Measurements from ENCODE around the gene SCN4A.
"Not testable (repeated sequence)": the region's sequence is repeated elsewhere in the genome, so short reads cannot be mapped to it uniquely, and the experiment has no call there.

Gene SCN4A

DNA sequence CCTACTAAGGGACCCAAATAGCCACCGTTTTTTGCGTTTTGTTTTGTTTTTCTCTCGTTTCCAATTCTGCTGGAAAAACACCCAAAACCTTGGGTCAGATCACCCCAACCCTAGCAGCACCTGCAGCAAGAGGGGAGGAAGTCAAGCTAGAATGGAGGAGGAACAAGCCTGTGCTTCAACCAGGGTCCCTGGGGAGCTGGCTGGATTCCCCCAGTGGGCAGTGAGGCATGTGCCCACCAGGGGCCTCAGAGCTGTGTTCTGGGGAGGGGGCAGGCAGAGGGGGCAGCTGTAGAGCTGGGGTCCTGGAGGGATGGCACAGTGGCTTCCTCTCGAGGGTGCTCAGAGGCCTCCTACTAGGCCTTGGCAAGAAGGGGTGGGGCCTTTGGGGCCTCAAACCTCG is 47.1 kb downstream of the SCN4A start:
- no peaks in the 10 kb centered on the region for H3K4me1 ChIP-seq (ENCODE audit: insufficient read depth, low read length)
- H3K27me3 ChIP-seq (ENCODE audit: insufficient read depth, low read length, poor library complexity), result no peaks in the 10 kb centered on the region

DNA sequence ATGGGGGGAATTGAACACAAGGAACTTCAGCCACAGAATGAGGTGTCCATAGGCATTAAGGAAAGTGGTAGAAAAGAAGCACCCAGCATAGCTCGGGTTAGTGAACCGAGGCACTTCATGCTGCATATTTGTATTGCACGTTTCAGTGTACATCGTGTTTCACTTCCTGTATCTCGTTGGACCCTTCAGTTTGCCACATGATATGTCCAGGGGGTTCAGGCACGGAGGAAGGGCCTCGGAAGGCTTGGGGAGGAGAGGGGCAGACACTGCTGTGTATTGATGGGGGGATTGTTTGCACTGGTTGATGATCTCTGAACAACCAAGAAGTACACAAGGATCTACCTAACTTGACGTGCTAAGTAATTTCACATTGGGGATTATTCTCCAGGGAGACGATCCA is 50.3 kb downstream of the SCN4A start:
- not testable (repeated sequence) for H3K36me3 ChIP-seq (ENCODE audit: insufficient read depth, low read length); H3K79me2 ChIP-seq (ENCODE audit: insufficient read depth, low read length); H3K27me3 ChIP-seq (ENCODE audit: insufficient read depth, low read length, poor library complexity); H4K20me1 ChIP-seq (ENCODE audit: insufficient read depth, low read length); DNase-seq; H3K4me3 ChIP-seq (ENCODE audit: low read depth in 1 of 2, low read length in 2 of 2); ATAC-seq (ENCODE audit: insufficient read depth, low read depth); H3K9me3 ChIP-seq (ENCODE audit: insufficient read depth, low read length, severe bottlenecking); H3K9ac ChIP-seq (ENCODE audit: low read depth, low read length); H3K4me2 ChIP-seq (ENCODE audit: insufficient read depth, low read length); H2AFZ ChIP-seq (ENCODE audit: low read depth, low read length); H3K27ac ChIP-seq (ENCODE audit: low read length); H3K4me1 ChIP-seq (ENCODE audit: insufficient read depth, low read length)

More for the DNA sequence above, 47.1 kb downstream of the SCN4A start:
- H3K36me3 ChIP-seq (ENCODE audit: insufficient read depth, low read length), result no peaks in the 10 kb centered on the region
- H3K27ac ChIP-seq (ENCODE audit: low read length), result no peak overlapping the region
- H3K4me3 ChIP-seq (ENCODE audit: low read depth in 1 of 2, low read length in 2 of 2), result no peak overlapping the region
- H3K9ac ChIP-seq (ENCODE audit: low read depth, low read length), result no peak overlapping the region
- TF ChIP-seq EZH2 (IDR thresholded peaks at IDR 0.05; ENCODE audit: borderline replicate concordance, low read depth, low read length, severe bottlenecking), result no peak
- TF ChIP-seq, protein P1, sequence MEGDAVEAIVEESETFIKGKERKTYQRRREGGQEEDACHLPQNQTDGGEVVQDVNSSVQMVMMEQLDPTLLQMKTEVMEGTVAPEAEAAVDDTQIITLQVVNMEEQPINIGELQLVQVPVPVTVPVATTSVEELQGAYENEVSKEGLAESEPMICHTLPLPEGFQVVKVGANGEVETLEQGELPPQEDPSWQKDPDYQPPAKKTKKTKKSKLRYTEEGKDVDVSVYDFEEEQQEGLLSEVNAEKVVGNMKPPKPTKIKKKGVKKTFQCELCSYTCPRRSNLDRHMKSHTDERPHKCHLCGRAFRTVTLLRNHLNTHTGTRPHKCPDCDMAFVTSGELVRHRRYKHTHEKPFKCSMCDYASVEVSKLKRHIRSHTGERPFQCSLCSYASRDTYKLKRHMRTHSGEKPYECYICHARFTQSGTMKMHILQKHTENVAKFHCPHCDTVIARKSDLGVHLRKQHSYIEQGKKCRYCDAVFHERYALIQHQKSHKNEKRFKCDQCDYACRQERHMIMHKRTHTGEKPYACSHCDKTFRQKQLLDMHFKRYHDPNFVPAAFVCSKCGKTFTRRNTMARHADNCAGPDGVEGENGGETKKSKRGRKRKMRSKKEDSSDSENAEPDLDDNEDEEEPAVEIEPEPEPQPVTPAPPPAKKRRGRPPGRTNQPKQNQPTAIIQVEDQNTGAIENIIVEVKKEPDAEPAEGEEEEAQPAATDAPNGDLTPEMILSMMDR (IDR thresholded peaks at IDR 0.05; ENCODE audit: borderline replicate concordance, extremely low read depth, low read length, poor library complexity, severe bottlenecking), result no peak
- no peaks in the 10 kb centered on the region for H3K9me3 ChIP-seq (ENCODE audit: insufficient read depth, low read length, severe bottlenecking)
- no peaks in the 10 kb centered on the region for H4K20me1 ChIP-seq (ENCODE audit: insufficient read depth, low read length)
- H3K4me2 ChIP-seq (ENCODE audit: insufficient read depth, low read length), result no peak overlapping the region
- peak; percentile 42; the same call in 1 of the 3 replicates for ATAC-seq (ENCODE audit: insufficient read depth, low read depth)
- H2AFZ ChIP-seq (ENCODE audit: low read depth, low read length), result peak overlapping the region; percentile 31; the same call in 1 of the 2 replicates
- DNase-seq, result no peak
- no peaks in the 10 kb centered on the region for H3K79me2 ChIP-seq (ENCODE audit: insufficient read depth, low read length)

DNA sequence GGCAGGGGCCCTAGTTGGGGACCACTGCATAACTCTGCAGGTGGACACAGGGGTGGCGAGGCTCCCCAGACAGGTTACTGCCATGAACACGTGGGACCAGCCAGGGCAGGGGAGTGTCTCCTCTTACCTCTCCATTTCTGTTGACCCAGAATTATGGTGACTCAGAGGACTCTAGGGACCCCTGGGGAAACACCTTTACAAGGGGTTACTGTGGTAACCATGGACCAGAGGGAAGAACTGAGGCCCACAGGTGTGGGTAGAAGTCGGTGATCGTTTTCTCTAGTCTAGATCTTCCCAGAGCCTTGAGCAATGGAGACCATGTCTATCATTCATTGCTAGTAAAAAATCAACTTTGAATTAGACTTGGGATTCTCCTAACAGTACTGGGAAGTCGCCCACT is 51.9 kb downstream of the SCN4A start:
- not testable (repeated sequence) for H3K9ac ChIP-seq (ENCODE audit: low read depth, low read length); ATAC-seq (ENCODE audit: insufficient read depth, low read depth); H3K9me3 ChIP-seq (ENCODE audit: insufficient read depth, low read length, severe bottlenecking); H3K4me2 ChIP-seq (ENCODE audit: insufficient read depth, low read length); H2AFZ ChIP-seq (ENCODE audit: low read depth, low read length); H4K20me1 ChIP-seq (ENCODE audit: insufficient read depth, low read length); H3K36me3 ChIP-seq (ENCODE audit: insufficient read depth, low read length); H3K27me3 ChIP-seq (ENCODE audit: insufficient read depth, low read length, poor library complexity); H3K4me1 ChIP-seq (ENCODE audit: insufficient read depth, low read length); H3K4me3 ChIP-seq (ENCODE audit: low read depth in 1 of 2, low read length in 2 of 2); H3K27ac ChIP-seq (ENCODE audit: low read length); DNase-seq; H3K79me2 ChIP-seq (ENCODE audit: insufficient read depth, low read length)

DNA sequence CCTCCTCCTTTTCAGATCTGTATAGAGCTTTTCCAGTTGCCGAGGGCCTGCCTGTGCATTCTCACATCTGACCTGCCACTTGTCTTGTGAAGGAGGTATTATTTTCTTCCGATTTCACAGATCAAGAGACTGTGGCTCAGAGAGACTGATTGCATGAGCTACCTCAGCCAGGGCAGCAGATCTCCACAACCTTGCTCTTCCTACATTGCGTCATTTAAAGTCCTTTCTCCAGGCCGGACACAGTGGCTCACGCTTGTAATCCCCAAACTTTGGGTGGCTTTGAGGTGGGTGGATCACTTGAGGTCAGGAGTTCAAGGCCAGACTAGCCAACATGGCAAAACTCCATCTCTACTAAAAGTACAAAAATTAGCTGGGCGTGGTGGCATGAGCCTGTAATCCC is 52.7 kb downstream of the SCN4A start:
- not testable (repeated sequence) for H3K27ac ChIP-seq (ENCODE audit: low read length); ATAC-seq (ENCODE audit: insufficient read depth, low read depth); DNase-seq; H3K4me3 ChIP-seq (ENCODE audit: low read depth in 1 of 2, low read length in 2 of 2); H3K4me1 ChIP-seq (ENCODE audit: insufficient read depth, low read length); H3K9ac ChIP-seq (ENCODE audit: low read depth, low read length); H2AFZ ChIP-seq (ENCODE audit: low read depth, low read length); H3K79me2 ChIP-seq (ENCODE audit: insufficient read depth, low read length); H3K9me3 ChIP-seq (ENCODE audit: insufficient read depth, low read length, severe bottlenecking); H3K27me3 ChIP-seq (ENCODE audit: insufficient read depth, low read length, poor library complexity); H3K4me2 ChIP-seq (ENCODE audit: insufficient read depth, low read length); H4K20me1 ChIP-seq (ENCODE audit: insufficient read depth, low read length); H3K36me3 ChIP-seq (ENCODE audit: insufficient read depth, low read length)

DNA sequence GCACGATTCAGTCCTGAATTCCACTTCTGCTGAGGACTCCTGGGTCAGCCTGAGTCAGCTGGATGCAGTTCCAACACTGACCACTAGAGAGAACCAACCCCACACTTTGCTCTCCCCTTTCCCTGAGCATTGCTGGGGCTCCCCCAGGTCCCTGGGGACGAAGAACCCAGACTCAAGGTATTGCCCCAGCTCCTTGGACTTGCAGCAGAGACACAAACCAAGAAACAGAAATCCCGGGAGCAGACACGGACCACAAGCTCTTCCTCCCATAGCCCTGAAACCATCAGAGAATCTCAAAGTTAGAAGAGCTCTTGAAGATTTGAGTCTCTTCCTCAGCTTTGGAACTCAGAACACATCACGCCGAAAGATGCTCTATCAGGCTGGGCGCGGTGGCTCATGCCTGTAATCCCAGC is 53.4 kb downstream of the SCN4A start:
- Histone ChIP-seq H3K27me3 (ENCODE audit: insufficient read depth, low read length, poor library complexity) (peaks cover 2% of the 10 kb centered on the region), H3K9me3 (ENCODE audit: insufficient read depth, low read length, severe bottlenecking) (no peaks in the 10 kb centered on the region), H4K20me1 (ENCODE audit: insufficient read depth, low read length) (no peaks in the 10 kb centered on the region), H3K36me3 (ENCODE audit: insufficient read depth, low read length) (no peaks in the 10 kb centered on the region), H3K4me2 (ENCODE audit: insufficient read depth, low read length) (no peak overlapping the region), H3K4me3 (ENCODE audit: low read depth in 1 of 2, low read length in 2 of 2) (no peak overlapping the region), H3K9ac (ENCODE audit: low read depth, low read length) (no peak overlapping the region), H3K79me2 (ENCODE audit: insufficient read depth, low read length) (no peaks in the 10 kb centered on the region), H3K4me1 (ENCODE audit: insufficient read depth, low read length) (0 out of 2 replicates have a peak, but pooled peaks cover 2% of the 10 kb centered on the region), H3K27ac (ENCODE audit: low read length) (no peak overlapping the region), H2AFZ (ENCODE audit: low read depth, low read length) (no peak overlapping the region)
- DNase-seq, result peak; percentile 72
- ATAC-seq (ENCODE audit: insufficient read depth, low read depth), result peak; percentile 98
- TF ChIP-seq, protein P1 (IDR thresholded peaks at IDR 0.05; ENCODE audit: borderline replicate concordance, extremely low read depth, low read length, poor library complexity, severe bottlenecking), result peak; percentile 95
- TF ChIP-seq EZH2 (IDR thresholded peaks at IDR 0.05; ENCODE audit: borderline replicate concordance, low read depth, low read length, severe bottlenecking), result no peak

DNA sequence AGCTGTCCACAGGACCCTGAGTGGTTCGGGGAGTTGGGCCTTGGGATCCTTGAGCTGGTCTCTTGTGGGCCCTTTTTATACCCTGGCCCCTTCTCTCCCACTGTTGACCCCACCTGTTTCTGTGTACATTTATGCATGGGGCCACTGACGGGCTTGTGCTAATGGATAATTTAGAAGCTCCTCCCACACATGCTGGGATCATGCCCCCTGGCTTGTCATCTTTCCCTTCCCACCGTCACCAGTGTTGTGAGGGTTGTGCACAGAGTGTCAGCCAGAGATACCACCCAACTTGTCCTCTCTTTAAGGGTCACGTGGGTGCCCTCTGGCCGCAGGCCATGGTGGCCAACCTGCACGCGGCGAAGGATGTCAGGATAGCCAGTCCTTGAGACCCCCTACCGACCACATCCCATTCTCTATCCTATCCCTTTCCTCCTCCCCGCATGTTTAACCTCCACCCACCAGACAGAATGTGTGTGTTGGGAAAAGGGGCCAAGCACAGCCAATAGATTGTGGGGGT is 53.9 kb downstream of the SCN4A start, which contains the start of gene GH1:
GH1 (minus strand) TSS at position 51 of the 517 bp plus-strand sequence. CDS start 63 bp downstream, outside the sequence.
- not testable (repeated sequence) for H3K4me2 ChIP-seq (ENCODE audit: insufficient read depth, low read length); H3K4me3 ChIP-seq (ENCODE audit: low read depth in 1 of 2, low read length in 2 of 2)

More for the DNA sequence above, 53.9 kb downstream of the SCN4A start, which contains the start of gene GH1:
- not testable (repeated sequence) for H4K20me1 ChIP-seq (ENCODE audit: insufficient read depth, low read length); H3K27ac ChIP-seq (ENCODE audit: low read length); DNase-seq; H3K9me3 ChIP-seq (ENCODE audit: insufficient read depth, low read length, severe bottlenecking); H3K4me1 ChIP-seq (ENCODE audit: insufficient read depth, low read length); H3K9ac ChIP-seq (ENCODE audit: low read depth, low read length); ATAC-seq (ENCODE audit: insufficient read depth, low read depth); H3K27me3 ChIP-seq (ENCODE audit: insufficient read depth, low read length, poor library complexity); H2AFZ ChIP-seq (ENCODE audit: low read depth, low read length); H3K79me2 ChIP-seq (ENCODE audit: insufficient read depth, low read length); H3K36me3 ChIP-seq (ENCODE audit: insufficient read depth, low read length)

Measured in DND-41 (cell line).